GM18873 (cell line): ENCODE measurements around the gene DUXB.
A peak's percentile ranks its signal among the peaks of the same experiment; 100 is the strongest.

ENCODE experiments used
- ATAC-seq: cut with Tn5 transposase; IDR thresholded peaks from one replicate; pipeline ENCODE4 v1.9.1; 2021; ENCODE audit warnings: mild to moderate bottlenecking, moderate library complexity, moderate number of reproducible peaks; ENCODE audit not compliant: unreplicated experiment, low FRiP score

DUXB gene

GRCh38 chr16:75660726-75661302 lies 40.4 kb downstream of the DUXB start:
- no peak for ATAC-seq

GRCh38 chr16:75660321-75660720 lies 40.9 kb downstream of the DUXB start:
- ATAC-seq = no peak

GRCh38 chr16:75658175-75658574 lies 43.1 kb downstream of the DUXB start:
- ATAC-seq = no peak

DNA sequence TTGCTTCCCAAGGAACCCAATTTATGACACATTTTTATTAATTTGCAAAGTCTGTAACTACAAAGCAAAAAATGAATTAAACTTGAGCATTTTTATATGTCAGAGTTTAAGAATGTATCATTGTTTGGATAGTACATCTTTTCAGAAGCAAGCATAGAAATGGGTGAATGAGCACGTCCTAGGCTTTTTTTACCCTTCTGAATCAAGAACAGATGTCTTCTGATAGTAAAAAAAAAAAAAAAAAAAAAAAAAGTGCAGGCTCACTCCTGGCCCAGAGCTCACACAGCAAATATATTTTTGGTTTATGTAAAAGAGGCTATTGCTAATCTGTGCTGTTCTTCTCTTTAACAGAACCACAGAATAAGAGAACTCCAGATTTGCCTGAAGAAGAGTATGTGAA lies 47.3 kb downstream of the DUXB start:
- ATAC-seq = no peak

GRCh38 chr16:75648265-75649076 lies 52.8 kb downstream of the DUXB start:
- ATAC-seq = peak; percentile 26

DNA sequence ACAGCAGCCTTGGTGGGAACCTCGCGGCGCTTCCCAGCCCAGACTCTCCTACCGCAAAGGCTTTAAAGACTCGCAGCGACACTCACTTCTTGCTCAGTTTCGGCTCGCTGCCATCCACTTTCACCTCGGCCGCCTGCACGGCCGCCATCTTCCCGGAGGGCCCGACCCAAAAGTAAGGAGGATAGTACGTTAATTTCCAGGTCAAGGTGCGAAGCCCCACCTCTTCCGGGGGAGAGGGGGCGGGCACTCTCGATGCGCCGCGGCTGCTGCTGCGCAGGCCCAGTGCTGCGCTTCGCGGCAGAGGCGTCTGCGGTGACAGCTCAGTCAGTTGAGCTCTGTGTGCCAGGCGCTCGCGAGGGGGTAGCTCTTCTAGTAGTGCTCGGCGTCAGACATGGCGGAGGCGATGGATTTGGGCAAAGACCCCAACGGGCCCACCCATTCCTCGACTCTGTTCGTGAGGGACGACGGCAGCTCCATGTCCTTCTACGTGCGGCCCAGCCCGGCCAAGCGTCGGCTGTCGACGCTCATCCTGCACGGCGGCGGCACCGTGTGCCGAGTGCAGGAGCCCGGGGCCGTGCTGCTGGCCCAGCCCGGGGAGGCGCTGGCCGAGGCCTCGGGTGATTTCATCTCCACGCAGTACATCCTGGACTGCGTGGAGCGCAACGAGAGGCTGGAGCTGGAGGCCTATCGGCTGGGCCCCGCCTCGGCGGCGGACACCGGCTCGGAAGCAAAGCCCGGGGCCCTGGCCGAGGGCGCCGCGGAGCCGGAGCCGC lies 53.6 kb downstream of the DUXB start, which contains the start of the genes KARS1 and TERF2IP:
Gene KARS1, minus strand, starts transcription at position 174 of the 773 bp plus-strand sequence. Its CDS starts 26 bp downstream, at position 148.
Gene TERF2IP, plus strand, starts transcription at position 282 of the 773 bp plus-strand sequence. Its CDS starts 110 bp downstream, at position 392.
- peak; percentile 83 for ATAC-seq

DNA sequence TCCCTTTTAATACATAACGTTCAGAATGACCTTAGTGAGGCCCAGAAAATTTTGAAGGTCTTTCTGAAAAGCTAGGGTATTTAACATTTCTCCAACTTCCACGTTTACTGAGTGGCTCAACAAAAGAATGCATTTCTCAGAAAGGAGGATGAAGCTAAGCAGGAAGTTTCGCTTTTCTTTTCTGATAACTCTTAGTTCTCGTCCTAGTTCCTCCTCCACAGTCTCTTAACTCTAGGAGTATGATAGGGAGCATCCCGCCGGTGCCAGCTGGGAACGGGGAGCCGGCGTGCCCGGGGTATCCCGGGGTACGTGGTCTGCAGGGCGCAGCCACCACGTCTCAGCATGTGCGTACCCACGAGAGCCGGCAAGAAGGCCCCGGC lies 54.2 kb downstream of the DUXB start:
- ATAC-seq = no peak

DNA sequence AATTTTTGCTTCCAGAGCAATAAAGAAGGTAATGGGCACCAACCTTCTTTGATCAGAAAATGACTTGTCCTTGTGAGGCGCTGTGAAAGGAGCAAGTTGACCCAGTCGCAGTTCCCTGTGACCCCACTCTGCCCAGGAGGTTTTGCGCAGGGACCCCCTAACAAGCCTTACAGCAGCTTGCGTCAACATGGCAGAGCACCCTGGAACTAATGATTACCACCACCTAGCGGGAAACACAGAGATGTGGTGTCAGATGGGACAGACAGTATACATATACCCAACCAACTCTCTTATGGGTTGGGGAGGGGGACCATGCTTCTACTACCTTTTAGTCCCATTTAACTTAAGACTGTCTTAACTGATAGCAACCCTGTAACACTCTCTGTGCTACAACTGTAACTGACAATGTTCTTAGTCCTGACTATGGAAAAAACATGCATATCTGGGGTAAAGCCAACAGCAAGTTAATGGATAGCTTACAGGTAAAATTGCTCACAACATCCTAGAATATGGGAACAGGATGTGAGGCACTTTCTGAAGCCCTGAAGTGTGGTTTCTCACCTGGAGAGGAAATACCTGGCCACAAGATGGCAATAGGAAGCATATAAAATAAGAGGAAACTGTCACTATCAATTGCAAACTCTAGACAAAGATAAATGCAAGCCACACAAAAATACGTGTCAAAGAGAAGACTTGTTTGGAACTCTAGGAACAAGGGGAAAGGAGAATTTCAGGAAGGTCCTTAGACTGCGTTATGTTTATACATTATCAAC lies 56.8 kb downstream of the DUXB start:
- no peak for ATAC-seq
